GM18520 (cell line): ENCODE measurements around the gene SPARCL1.
"Not testable (repeated sequence)": the region's sequence is repeated elsewhere in the genome, so short reads cannot be mapped to it uniquely, and the experiment has no call there.

Source experiments
- ATAC-seq: cut with Tn5 transposase; IDR thresholded peaks from one replicate; pipeline ENCODE4 v1.9.1; 2021; ENCODE audit not compliant: unreplicated experiment

SPARCL1 gene

GRCh38 chr4:87505862-87506261 lies 23.3 kb downstream of the SPARCL1 start:
- no peak for ATAC-seq

GRCh38 chr4:87502580-87503238 lies 26.5 kb downstream of the SPARCL1 start:
- ATAC-seq, result no peak

GRCh38 chr4:87500092-87500462 lies 29.1 kb downstream of the SPARCL1 start:
- ATAC-seq, result peak; percentile 18

- peak; percentile 85 for ATAC-seq
Observed at GRCh38 chr4:87499403-87500091, 29.6 kb downstream of the SPARCL1 start.

- peak; percentile 29 for ATAC-seq
Observed at GRCh38 chr4:87498446-87498900, 30.7 kb downstream of the SPARCL1 start.

- ATAC-seq, result no peak
Observed at GRCh38 chr4:87497578-87497977, 31.6 kb downstream of the SPARCL1 start.

- ATAC-seq, result no peak
Observed at GRCh38 chr4:87497159-87497558, 32.0 kb downstream of the SPARCL1 start.

GRCh38 chr4:87493115-87493514 lies 36.1 kb downstream of the SPARCL1 start:
- no peak for ATAC-seq

- not testable (repeated sequence) for ATAC-seq
Observed at GRCh38 chr4:87491851-87492250, 37.3 kb downstream of the SPARCL1 start.

- no peak for ATAC-seq
Observed at GRCh38 chr4:87491436-87491835, 37.7 kb downstream of the SPARCL1 start.

GRCh38 chr4:87490664-87491369 lies 38.4 kb downstream of the SPARCL1 start:
- ATAC-seq, result no peak

- ATAC-seq, result no peak
Observed at GRCh38 chr4:87489678-87490077, 39.5 kb downstream of the SPARCL1 start.

- not testable (repeated sequence) for ATAC-seq
Observed at GRCh38 chr4:87488666-87489065, 40.5 kb downstream of the SPARCL1 start.

GRCh38 chr4:87483247-87483646 lies 45.9 kb downstream of the SPARCL1 start:
- not testable (repeated sequence) for ATAC-seq

GRCh38 chr4:87481377-87481776 lies 47.8 kb downstream of the SPARCL1 start:
- ATAC-seq, result no peak

GRCh38 chr4:87478732-87479250 lies 50.4 kb downstream of the SPARCL1 start:
- ATAC-seq, result no peak

- ATAC-seq, result no peak
Observed at GRCh38 chr4:87476934-87477333, 52.2 kb downstream of the SPARCL1 start.

- no peak for ATAC-seq
Observed at GRCh38 chr4:87469390-87469789, 59.8 kb downstream of the SPARCL1 start.

- no peak for ATAC-seq
Observed at GRCh38 chr4:87465739-87466366, 63.3 kb downstream of the SPARCL1 start.

GRCh38 chr4:87462102-87462501 lies 67.1 kb downstream of the SPARCL1 start:
- ATAC-seq, result no peak

GRCh38 chr4:87461281-87461700 lies 67.9 kb downstream of the SPARCL1 start:
- ATAC-seq, result no peak
